ENCODE results near the gene CDH5. TPM values are rescaled to one million over a fixed set of nuclear protein-coding genes. Genes with fewer than 3 reads are reported as not detected.
A peak's percentile ranks its signal among the peaks of the same experiment; 100 is the strongest.

CDH5 gene
- total RNA-seq, 4 donors from 2014 or later, result 1.7 to 21.6 (median 8.0) TPM

GRCh38 chr16:66364117-66364958 lies 2.2 kb upstream of the CDH5 start:
- intact Hi-C loops (cut with DNase I), result no loop called here
- H3K4me1 ChIP-seq, result peaks cover 30 to 78% (median 36%) of the 10 kb centered on the region in 3 donors

GRCh38 chr16:66364959-66365306 lies 1.6 kb upstream of the CDH5 start:
- Histone ChIP-seq H3K36me3 (no peaks in the 10 kb centered on the region), H3K27me3 (peaks cover 0 to 9% (median 0%) of the 10 kb centered on the region in 4 donors), H3K27ac (peak overlapping the region; percentile 42 to 87 (median 77)), H3K4me3 (no peak overlapping the region), H3K9me3 (no peaks in the 10 kb centered on the region), H3K4me1 (peaks cover 25 to 76% (median 30%) of the 10 kb centered on the region in 3 donors)
- TF ChIP-seq CTCF (IDR thresholded peaks at IDR 0.05) (no peak), POLR2A (IDR thresholded peaks at IDR 0.05) (no peak)
- DNase-seq, result no peak
- WGBS, 2 donors, result 19 to 20% methylated on average over 2 of the region's 2 CpGs
- intact Hi-C loops (cut with DNase I), result no loop called here

More at GRCh38 chr16:66364117-66364958, 2.2 kb upstream of the CDH5 start:
- DNase-seq, result no peak
- H3K9me3 ChIP-seq, result no peaks in the 10 kb centered on the region
- H3K27ac ChIP-seq, result peak overlapping the region; percentile 37 to 79 (median 74)
- peak overlapping the region in 1 of 4 donors; percentile 33 for H3K4me3 ChIP-seq
- WGBS, 2 donors, result 22 to 34% methylated on average over 9 to 12 of the region's 16 CpGs
- H3K27me3 ChIP-seq, result peaks cover 0 to 9% (median 0%) of the 10 kb centered on the region in 4 donors
- H3K36me3 ChIP-seq, result no peaks in the 10 kb centered on the region
- TF ChIP-seq POLR2A (IDR thresholded peaks at IDR 0.05), result no peak
- no peak for TF ChIP-seq CTCF (IDR thresholded peaks at IDR 0.05)

- no peaks in the 10 kb centered on the region for H3K36me3 ChIP-seq
- H3K9me3 ChIP-seq, result no peaks in the 10 kb centered on the region
- peaks cover 0 to 9% (median 0%) of the 10 kb centered on the region in 4 donors for H3K27me3 ChIP-seq
- 22 to 27% methylated on average over 3 to 4 of the region's 4 CpGs for WGBS, 2 donors
- TF ChIP-seq POLR2A (IDR thresholded peaks at IDR 0.05), result no peak
- no peak for TF ChIP-seq CTCF (IDR thresholded peaks at IDR 0.05)
- DNase-seq, result no peak
- peak overlapping the region; percentile 42 to 87 (median 77) for H3K27ac ChIP-seq
- peaks cover 25 to 72% (median 30%) of the 10 kb centered on the region in 3 donors for H3K4me1 ChIP-seq
- no peak overlapping the region for H3K4me3 ChIP-seq
- intact Hi-C loops (cut with DNase I), result no loop called here
These were observed 840 bp upstream of the CDH5 start for GRCh38 chr16:66365651-66366050.

GRCh38 chr16:66367968-66368891 lies 1.7 kb downstream of the CDH5 start:
- Histone ChIP-seq H3K36me3 (no peaks in the 10 kb centered on the region), H3K27me3 (peaks cover 0 to 2% (median 0%) of the 10 kb centered on the region in 4 donors), H3K9me3 (no peaks in the 10 kb centered on the region), H3K4me3 (peak overlapping the region; percentile 8 to 59 (median 38)), H3K27ac (peak overlapping the region; percentile 64 to 87 (median 77)), H3K4me1 (peaks cover 25 to 62% (median 30%) of the 10 kb centered on the region in 3 donors)
- 41 to 83% methylated on average over 4 to 5 of the region's 11 CpGs for WGBS, 2 donors
- TF ChIP-seq CTCF (IDR thresholded peaks at IDR 0.05) (no peak), POLR2A (IDR thresholded peaks at IDR 0.05) (no peak)
- intact Hi-C loops (cut with DNase I), result no loop called here
- no peak for DNase-seq

Data from esophagus squamous epithelium (tissue), 5 donors.